Fibroblast of the aortic adventitia (primary cell): ENCODE results near the gene ETV6. TPM values are rescaled to one million over a fixed set of nuclear protein-coding genes. Genes with fewer than 3 reads are reported as not detected.
"Not testable (repeated sequence)": the region's sequence is repeated elsewhere in the genome, so short reads cannot be mapped to it uniquely, and the experiment has no call there.

Source experiments
- DNase-seq: peaks from one replicate; pipeline ENCODE4 v3.0.0-alpha.2; 2010; ENCODE audit warnings: low read depth
- H3K4me3 ChIP-seq: 2 replicates; pipeline ENCODE4 v1.5.1; 2011; ENCODE audit warnings: low read depth, mild to moderate bottlenecking, control low read depth, low read length, moderate library complexity
- CTCF ChIP-seq: IDR thresholded peaks from 2 replicates; pipeline ENCODE4 v1.5.1; 2011; ENCODE audit warnings: mild to moderate bottlenecking, low read length, control low read depth, inconsistent platforms; ENCODE audit not compliant: insufficient read depth
- total RNA-seq: library from RNA; depleted of rRNA; stranded (reverse); fragments of >200 nt; gene quantifications from 2 replicates; pipeline ENCODE4 v1.2.3, GENCODE V29; 2012; ENCODE audit warnings: low replicate concordance

The ETV6 gene
- total RNA-seq, 1 donor = 6.1 TPM

GRCh38 chr12:11630046-11630706, 19.3 kb upstream of the ETV6 start:
- no peak for DNase-seq
- H3K4me3 ChIP-seq = no peak overlapping the region

GRCh38 chr12:11631288-11631687, 18.2 kb upstream of the ETV6 start:
- no peak overlapping the region for H3K4me3 ChIP-seq
- no peak for DNase-seq
- TF ChIP-seq CTCF = no peak

More at GRCh38 chr12:11630046-11630706, 19.3 kb upstream of the ETV6 start:
- no peak for TF ChIP-seq CTCF

GRCh38 chr12:11631881-11632280, 17.6 kb upstream of the ETV6 start:
- H3K4me3 ChIP-seq, DNase-seq: not testable (repeated sequence)

- no peak for TF ChIP-seq CTCF
- no peak for DNase-seq
- no peak overlapping the region for H3K4me3 ChIP-seq
These were observed 15.5 kb upstream of the ETV6 start for GRCh38 chr12:11633968-11634367.

- TF ChIP-seq CTCF = no peak
- no peak for DNase-seq
- H3K4me3 ChIP-seq = no peak overlapping the region
These were observed 14.1 kb upstream of the ETV6 start for GRCh38 chr12:11635341-11635740.

- no peak overlapping the region for H3K4me3 ChIP-seq
- no peak for TF ChIP-seq CTCF
- DNase-seq = peak; percentile 51
These were observed 11.1 kb upstream of the ETV6 start for GRCh38 chr12:11638315-11638916.

GRCh38 chr12:11639454-11639853, 10.0 kb upstream of the ETV6 start:
- TF ChIP-seq CTCF = no peak

More at GRCh38 chr12:11639454-11639853, 10.0 kb upstream of the ETV6 start:
- H3K4me3 ChIP-seq = no peak overlapping the region
- no peak for DNase-seq
